Stomach (tissue), 4 donors: ENCODE data around the gene RNF133.

Experiments
- CTCF ChIP-seq, 7 experiments: fragments of 450-650 bp in 4 of 7; fragments of 200-600 bp in 3 of 7; sonication (generic) in 3 of 7; IDR thresholded peaks; one replicate each; pipeline ENCODE4 v1.5.1; 2016 to 2019; ENCODE audit warnings: antibody characterized with exemption in 7 of 7, control low read depth in 2 of 7, mild to moderate bottlenecking in 1 of 7
- POLR2A ChIP-seq, 4 donors: fragments of 450-650 bp; IDR thresholded peaks; one replicate each; pipeline ENCODE4 v1.6.1; 2016; ENCODE audit warnings: antibody characterized with exemption in 4 of 4, control low read depth in 2 of 4, mild to moderate bottlenecking in 1 of 4, moderate library complexity in 1 of 4
- POLR2AphosphoS5 ChIP-seq, 3 donors: sonication (generic); formaldehyde crosslinking; IDR thresholded peaks; one replicate each; pipeline ENCODE4 v1.6.1; 2016; ENCODE audit warnings: antibody characterized with exemption in 3 of 3

DNA sequence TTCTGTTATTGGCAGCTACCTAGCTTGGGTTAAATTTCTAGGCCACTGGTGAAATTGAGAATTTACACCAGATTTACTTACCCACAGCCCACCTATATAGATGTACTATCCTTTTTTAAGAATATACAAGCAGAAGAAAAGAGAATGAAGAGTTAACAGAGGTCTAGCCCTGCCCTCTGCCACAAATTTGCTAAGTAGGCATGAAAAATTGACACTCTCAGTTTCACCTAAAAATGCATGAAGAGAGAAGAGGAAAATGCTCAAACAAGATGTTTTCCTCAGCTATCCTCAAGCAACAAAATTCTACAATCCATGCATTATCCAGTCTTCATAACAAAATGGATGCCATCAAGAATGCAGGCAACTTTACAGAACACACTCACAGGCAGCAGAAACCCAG lies 28.4 kb upstream of the RNF133 start:
- TF ChIP-seq CTCF (IDR thresholded peaks at IDR 0.05) (no peak), POLR2AphosphoS5 (IDR thresholded peaks at IDR 0.05) (no peak), POLR2A (IDR thresholded peaks at IDR 0.05) (no peak)
